PC-3 (cell line): ENCODE results near the gene MLLT3. TPM values are rescaled to one million over a fixed set of nuclear protein-coding genes. Genes with fewer than 3 reads are reported as not detected.

Experiments used
- ATAC-seq: fragments of 200-7000 bp; cut with Tn5 transposase; 2 replicates; pipeline ENCODE4 v1.9.1; 2020; ENCODE audit warnings: mild to moderate bottlenecking, moderate library complexity
- BruUV-seq: library from RNA; stranded (reverse); fragments of 400-500 nt; replicated peaks from 2 replicates; lab custom pipeline; 2021; lab: Mats Ljungman, UMichigan
- CTCF ChIA-PET: fragments of 300-600 bp; sonication (Branson Sonifier 250); formaldehyde crosslinking; loops from one replicate; lab custom pipeline; 2022; ENCODE audit warnings: antibody characterized with exemption; lab: Charles Lee
- POLR2A ChIA-PET: fragments of 300-600 bp; sonication (Branson Sonifier 250); formaldehyde crosslinking; loops from one replicate; lab custom pipeline; 2022; ENCODE audit warnings: antibody characterized with exemption; ENCODE audit not compliant: unreplicated experiment; lab: Charles Lee
- DNase-seq: peaks from one replicate; pipeline ENCODE4 v3.0.0-alpha.2; 2015
- H2AFZ ChIP-seq: fragments of 300-600 bp; sonication (generic); 2 replicates; pipeline ENCODE4 v1.6.0; 2016; ENCODE audit warnings: antibody characterized with exemption, low read length
- H3F3A ChIP-seq: fragments of 300-600 bp; sonication (generic); one replicate; pipeline ENCODE4 v1.6.0; 2017; ENCODE audit warnings: antibody characterized with exemption, low read length, control low read depth, mild to moderate bottlenecking; ENCODE audit not compliant: unreplicated experiment
- H3K27ac ChIP-seq: fragments of 300-600 bp; sonication (generic); 2 replicates; pipeline ENCODE4 v1.5.1; 2016; ENCODE audit warnings: mild to moderate bottlenecking, low read length
- H3K27me3 ChIP-seq: fragments of 300-600 bp; sonication (generic); 2 replicates; pipeline ENCODE4 v1.6.1; 2016; ENCODE audit warnings: low read length, mixed read lengths
- H3K36me3 ChIP-seq: fragments of 300-600 bp; sonication (generic); 2 replicates; pipeline ENCODE4 v1.6.1; 2016; ENCODE audit warnings: low read depth, mixed run types, low read length, mixed read lengths
- H3K4me1 ChIP-seq: fragments of 300-600 bp; sonication (generic); 2 replicates; pipeline ENCODE4 v1.5.1; 2016; ENCODE audit warnings: low read length; ENCODE audit not compliant: insufficient read depth
- H3K4me2 ChIP-seq: fragments of 300-600 bp; sonication (generic); 2 replicates; pipeline ENCODE4 v1.6.0; 2016; ENCODE audit warnings: low read length
- H3K4me3 ChIP-seq: fragments of 300-600 bp; sonication (generic); 2 replicates; pipeline ENCODE4 v1.5.1; 2016; ENCODE audit warnings: mild to moderate bottlenecking, low read length, mixed read lengths
- H3K79me2 ChIP-seq: fragments of 300-600 bp; sonication (generic); 2 replicates; pipeline ENCODE4 v1.6.1; 2017; ENCODE audit warnings: low read length, mixed read lengths
- H3K9ac ChIP-seq: fragments of 300-600 bp; sonication (generic); 2 replicates; pipeline ENCODE4 v1.6.0; 2016; ENCODE audit warnings: mild to moderate bottlenecking, low read length
- H3K9me2 ChIP-seq: fragments of 300-600 bp; sonication (generic); replicated peaks from 2 replicates; pipeline ENCODE4 v1.6.1; 2016; ENCODE audit warnings: mixed run types, low read length, mixed read lengths
- H3K9me3 ChIP-seq: fragments of 300-600 bp; sonication (generic); 2 replicates; pipeline ENCODE4 v1.6.1; 2016; ENCODE audit warnings: low read length, mixed read lengths
- H4K20me1 ChIP-seq: fragments of 300-600 bp; sonication (generic); 2 replicates; pipeline ENCODE4 v1.6.1; 2016; ENCODE audit warnings: low read length, mixed read lengths
- CTCF ChIP-seq: fragments of 300-600 bp; sonication (generic); conservative IDR thresholded peaks from 2 replicates; pipeline ENCODE4 v1.5.1; 2017; ENCODE audit warnings: antibody characterized with exemption, low read depth, mild to moderate bottlenecking, low read length
- EZH2 ChIP-seq: fragments of 300-600 bp; sonication (generic); IDR thresholded peaks from one replicate; pipeline ENCODE4 v1.6.1; 2017; ENCODE audit warnings: antibody characterized with exemption, mild to moderate bottlenecking, low read length; ENCODE audit not compliant: unreplicated experiment
- EZH2phosphoT487 ChIP-seq: fragments of 300-600 bp; sonication (generic); IDR thresholded peaks from 2 replicates; pipeline ENCODE4 v1.6.1; 2018; ENCODE audit warnings: mild to moderate bottlenecking, antibody characterized with exemption, low read length, borderline replicate concordance
- intact Hi-C: fragments of 100-400 bp; cut with micrococcal nuclease; formaldehyde crosslinking; loops from 2 replicates; pipeline ENCODE4 v1.9.0; 2023
- total RNA-seq: library from RNA; depleted of rRNA; stranded (reverse); fragments of >200 nt; gene quantifications from 2 replicates; pipeline ENCODE4 v1.2.3, GENCODE V29; 2014

The MLLT3 gene
- total RNA-seq, 1 experiment from 2014 or later, result 7.1 TPM

- no peaks in the 10 kb centered on the region for H3K36me3 ChIP-seq
- BruUV-seq, result no TSS peak
- H3K4me2 ChIP-seq, result no peak overlapping the region
- ATAC-seq, result no peak
- H3K9ac ChIP-seq, result no peak overlapping the region
- CTCF ChIA-PET, result no interaction called here
- no peaks in the 10 kb centered on the region for H3K9me2 ChIP-seq
- H3K27ac ChIP-seq, result no peak overlapping the region
- intact Hi-C loops, result no loop called here
- H2AFZ ChIP-seq, result no peak overlapping the region
- H4K20me1 ChIP-seq, result no peaks in the 10 kb centered on the region
- no peaks in the 10 kb centered on the region for H3K4me1 ChIP-seq
- DNase-seq, result no peak
- H3K79me2 ChIP-seq, result no peaks in the 10 kb centered on the region
- no peaks in the 10 kb centered on the region for H3K9me3 ChIP-seq
- no peaks in the 10 kb centered on the region for H3K27me3 ChIP-seq
- TF ChIP-seq EZH2, result no peak
- TF ChIP-seq EZH2phosphoT487, result no peak
- no peak for TF ChIP-seq CTCF
- POLR2A ChIA-PET, result interaction anchor here (0.6 kb wide), 1 partner anchor 180 kb away, joined by 4 read pairs; the partner anchor contains the start of gene MLLT3
- H3F3A ChIP-seq, result no peaks in the 10 kb centered on the region
- no peak overlapping the region for H3K4me3 ChIP-seq
These were observed 180.4 kb downstream of the MLLT3 start for GRCh38 chr9:20441711-20442423.

- ChIA-PET POLR2A (interaction anchor here (0.6 kb wide), 1 partner anchor 181 kb away, joined by 4 read pairs; the partner anchor contains the start of gene MLLT3), CTCF (no interaction called here)
- Histone ChIP-seq H3F3A (no peaks in the 10 kb centered on the region), H3K79me2 (no peaks in the 10 kb centered on the region), H3K27me3 (no peaks in the 10 kb centered on the region), H4K20me1 (no peaks in the 10 kb centered on the region), H3K27ac (no peak overlapping the region), H3K4me2 (no peak overlapping the region), H3K9ac (no peak overlapping the region), H2AFZ (no peak overlapping the region), H3K9me2 (no peaks in the 10 kb centered on the region), H3K4me1 (no peaks in the 10 kb centered on the region), H3K9me3 (no peaks in the 10 kb centered on the region), H3K36me3 (no peaks in the 10 kb centered on the region), H3K4me3 (no peak overlapping the region)
- ATAC-seq, result no peak
- no peak for TF ChIP-seq EZH2phosphoT487
- no peak for TF ChIP-seq CTCF
- TF ChIP-seq EZH2, result no peak
- intact Hi-C loops, result no loop called here
- DNase-seq, result no peak
- BruUV-seq, result no TSS peak
These were observed 181.1 kb downstream of the MLLT3 start for GRCh38 chr9:20441166-20441565.

GRCh38 chr9:20437476-20437875, 184.8 kb downstream of the MLLT3 start:
- ATAC-seq, result no peak
- intact Hi-C loops, result no loop called here
- DNase-seq, result no peak

More at GRCh38 chr9:20437476-20437875, 184.8 kb downstream of the MLLT3 start:
- TF ChIP-seq CTCF (no peak), EZH2phosphoT487 (no peak), EZH2 (no peak)
- ChIA-PET POLR2A (no interaction called here), CTCF (no interaction called here)
- Histone ChIP-seq H4K20me1 (no peaks in the 10 kb centered on the region), H3K36me3 (no peaks in the 10 kb centered on the region), H2AFZ (no peak overlapping the region), H3K9me3 (no peaks in the 10 kb centered on the region), H3K9ac (no peak overlapping the region), H3K4me2 (no peak overlapping the region), H3K9me2 (no peaks in the 10 kb centered on the region), H3K79me2 (no peaks in the 10 kb centered on the region), H3K27me3 (no peaks in the 10 kb centered on the region), H3F3A (no peaks in the 10 kb centered on the region), H3K4me3 (no peak overlapping the region), H3K27ac (no peak overlapping the region), H3K4me1 (no peaks in the 10 kb centered on the region)
- BruUV-seq, result no TSS peak
